ENCODE results near the gene INO80D. TPM values are rescaled to one million over a fixed set of nuclear protein-coding genes. Genes with fewer than 3 reads are reported as not detected.

INO80D gene
- total and polyA plus RNA-seq, 2 of the 8 experiments (the other 6 are each of a cell fraction or from before 2014, with no cell fraction given): 6.2 to 37.4 TPM

- no peak overlapping the region for H3K4me3 ChIP-seq (ENCODE audit: extremely low read depth in 1 of 4, insufficient read depth in 2 of 4, low read depth in 3 of 4, low read length in 4 of 4)
- peaks cover 0 to 3% (median 0%) of the 10 kb centered on the region in 4 experiments; a peak in 2 of 8 replicates for H3K36me3 ChIP-seq (ENCODE audit: control insufficient read depth in 2 of 4, insufficient read depth in 4 of 4, low read length in 3 of 4)
- H3K9me3 ChIP-seq (ENCODE audit: insufficient read depth in 2 of 2, low read depth in 1 of 2, low read length in 1 of 2): no peaks in the 10 kb centered on the region
- H3K4me1 ChIP-seq (replicated peaks in 1 of 4; ENCODE audit: control insufficient read depth in 3 of 4, insufficient read depth in 4 of 4, low read length in 3 of 4): peaks cover 0 to 3% (median 0%) of the 10 kb centered on the region in 4 experiments; a peak in 1 of 7 replicates
- H2BK15ac ChIP-seq (ENCODE audit: low read length): no peak overlapping the region
- FAIRE-seq: no peak
- no peak overlapping the region for H4K8ac ChIP-seq (ENCODE audit: extremely low read depth, insufficient read depth, low read length)
- H3K4me2 ChIP-seq (ENCODE audit: insufficient read depth in 1 of 2, low read depth in 2 of 2, low read length in 2 of 2): no peak overlapping the region
- no peak overlapping the region for H4K91ac ChIP-seq (replicated peaks; ENCODE audit: insufficient read length, low read length)
- no peaks in the 10 kb centered on the region for H3K27me3 ChIP-seq (replicated peaks in 1 of 4; ENCODE audit: control insufficient read depth in 3 of 4, extremely low read depth in 1 of 4, insufficient read depth in 3 of 4, low read length in 3 of 4)
- H3K18ac ChIP-seq (ENCODE audit: extremely low read depth, low read length): no peak overlapping the region
- no peak overlapping the region for H3K4ac ChIP-seq (replicated peaks; ENCODE audit: insufficient read length, low read depth, low read length)
- H3K9ac ChIP-seq (replicated peaks in 1 of 4; ENCODE audit: extremely low read depth in 1 of 4, low read depth in 3 of 4, low read length in 3 of 4): no peak overlapping the region
- H3K56ac ChIP-seq (replicated peaks; ENCODE audit: insufficient read length, low read depth, low read length): no peak overlapping the region
- no peak overlapping the region for H3K27ac ChIP-seq (ENCODE audit: low read depth, low read length)
- H2BK120ac ChIP-seq (replicated peaks; ENCODE audit: low read depth, low read length): no peak overlapping the region
- no peak overlapping the region for H2AK5ac ChIP-seq (ENCODE audit: low read depth, low read length)
- H2BK5ac ChIP-seq (ENCODE audit: low read depth, low read length): no peak overlapping the region
- H4K20me1 ChIP-seq (replicated peaks in 1 of 2; ENCODE audit: control insufficient read depth in 1 of 2, insufficient read depth in 2 of 2, low read length in 2 of 2): no peaks in the 10 kb centered on the region
- no peaks in the 10 kb centered on the region for H3K23me2 ChIP-seq (ENCODE audit: low read depth, low read length)
- CTCF ChIA-PET (ENCODE audit: partially characterized antibody): interaction anchor here (1.6 kb wide), 1 partner anchor 28 kb away, joined by 3 read pairs; no protein-coding TSS in a partner anchor
- peaks cover 5 to 99% of the 10 kb centered on the region in 2 experiments for H3K79me2 ChIP-seq (ENCODE audit: control insufficient read depth in 1 of 2, insufficient read depth in 2 of 2, low read length in 2 of 2)
- no peak overlapping the region for H4K5ac ChIP-seq (ENCODE audit: insufficient read length, low read depth, low read length)
- DNase-seq (ENCODE audit: low read depth in 1 of 2, low spot score in 2 of 2): no peak
- H2BK12ac ChIP-seq (ENCODE audit: low read depth, low read length): no peak overlapping the region
- POLR2A ChIA-PET (ENCODE audit: partially characterized antibody): interaction anchor here (0.7 to 7.5 kb wide), 4 partner anchors 12 to 218 kb away, joined by 3 to 34 read pairs (median 4); no protein-coding TSS in a partner anchor
- 93% methylated on average over 1 of the region's 1 CpG; no CpG with 5 or more reads in 1 of the 2 experiments for WGBS, 2 experiments (ENCODE audit: extremely low coverage in 1 of 2, insufficient coverage in 1 of 2, insufficient read length in 1 of 2, insufficient replicate concordance in 2 of 2, low coverage in 1 of 2, low lambda C conversion rate in 2 of 2, missing lambda C conversion rate in 1 of 2)
- no peak overlapping the region for H3K14ac ChIP-seq (ENCODE audit: insufficient read length)
- H2BK20ac ChIP-seq (ENCODE audit: low read length): no peak overlapping the region
- H3K23ac ChIP-seq (ENCODE audit: insufficient read length): no peak overlapping the region
- no peak overlapping the region for H2AFZ ChIP-seq (ENCODE audit: low read length)
- peaks cover 4% of the 10 kb centered on the region; the same call in 1 of the 2 replicates for H3K79me1 ChIP-seq (ENCODE audit: low read depth, low read length)
- TF ChIP-seq SIN3A (conservative IDR thresholded peaks at IDR 0.05 in 1 of 2, IDR thresholded peaks at IDR 0.05 in 1 of 2; ENCODE audit: low read depth in 1 of 2, low read length in 2 of 2) (no peak), KDM5A (IDR thresholded peaks at IDR 0.05; ENCODE audit: low read length) (no peak), EGR1 (IDR thresholded peaks at IDR 0.05; ENCODE audit: borderline replicate concordance, low read depth, low read length) (no peak), SRF (IDR thresholded peaks at IDR 0.05; ENCODE audit: low read depth, low read length) (no peak), EP300 (IDR thresholded peaks at IDR 0.05; ENCODE audit: borderline replicate concordance in 1 of 2, low read depth in 2 of 2, low read length in 2 of 2) (no peak), CTCF (IDR thresholded peaks at IDR 0.05; ENCODE audit: control extremely low read depth in 1 of 3, insufficient read depth in 1 of 3, low read depth in 1 of 3, low read length in 3 of 3) (no peak), POLR2A (IDR thresholded peaks at IDR 0.05; ENCODE audit: control extremely low read depth in 1 of 2, low read depth in 2 of 2, low read length in 2 of 2) (no peak), CBX8 (IDR thresholded peaks at IDR 0.05; ENCODE audit: borderline replicate concordance, low read depth, low read length) (no peak), ATF3 (IDR thresholded peaks at IDR 0.05; ENCODE audit: insufficient read depth, low read depth, low read length) (no peak), KDM1A (IDR thresholded peaks at IDR 0.05; ENCODE audit: borderline replicate concordance, low read length) (no peak)
Observed at GRCh38 chr2:206068207-206068606, 17.8 kb downstream of the INO80D start.

All from H1 (cell line).